Endothelial cell of umbilical vein (primary cell): ENCODE measurements around the gene ARMH4. TPM values are rescaled to one million over a fixed set of nuclear protein-coding genes. Genes with fewer than 3 reads are reported as not detected.

ENCODE experiments used
- BruUV-seq: library from RNA; stranded (reverse); fragments of 400-500 nt; replicated peaks from 2 replicates; lab custom pipeline; 2021; lab: Mats Ljungman, UMichigan
- CTCF ChIA-PET: fragments of 300-600, 350-600 bp; sonication (Branson Sonifier 250); formaldehyde crosslinking; loops from one replicate; lab custom pipeline; 2021; ENCODE audit warnings: antibody characterized with exemption, inconsistent platforms; lab: Charles Lee
- POLR2A ChIA-PET: fragments of 300-600, 350-600 bp; sonication (Branson Sonifier 250); formaldehyde crosslinking; loops from one replicate; lab custom pipeline; 2021; ENCODE audit warnings: antibody characterized with exemption, inconsistent platforms; lab: Charles Lee
- DNase-seq: peaks from one replicate; pipeline ENCODE4 v3.0.0-alpha.2; 2011; ENCODE audit warnings: low read depth, low spot score
- FAIRE-seq: peaks from 2 replicates; lab custom pipeline; 2011; peaks lifted over from hg19 to GRCh38; lab: Jason Lieb, UNC
- H2AFZ ChIP-seq: 2 replicates; pipeline ENCODE4 v1.6.0; 2012; ENCODE audit warnings: low read depth, low read length, control low read depth, inconsistent platforms
- H3K27ac ChIP-seq: 2 replicates; pipeline ENCODE4 v1.5.1; 2011; ENCODE audit warnings: low read depth, mild to moderate bottlenecking, control low read depth, low read length, moderate library complexity; ENCODE audit not compliant: insufficient read depth
- H3K27me3 ChIP-seq, 2 experiments: 2 replicates each; pipeline versions ENCODE4 v1.6.0 to v1.6.1; 2011; ENCODE audit warnings: low read length in 2 of 2, mixed read lengths in 1 of 2; ENCODE audit not compliant: control insufficient read depth in 2 of 2, insufficient read depth in 2 of 2
- H3K36me3 ChIP-seq, 2 experiments: 2 replicates in 1 of 2; 3 replicates in 1 of 2; pipeline ENCODE4 v1.5.1; 2011; ENCODE audit warnings: low read length in 2 of 2, mild to moderate bottlenecking in 1 of 2, moderate library complexity in 1 of 2; ENCODE audit not compliant: control insufficient read depth in 2 of 2, insufficient read depth in 2 of 2; ENCODE audit errors: extremely low read depth in 1 of 2
- H3K4me1 ChIP-seq: 3 replicates; pipeline ENCODE4 v1.5.1; 2011; ENCODE audit warnings: mild to moderate bottlenecking, low read length; ENCODE audit not compliant: control insufficient read depth, insufficient read depth; ENCODE audit errors: extremely low read depth
- H3K4me2 ChIP-seq: 2 replicates; pipeline ENCODE4 v1.6.1; 2011; ENCODE audit warnings: low read length, control low read depth, mixed read lengths; ENCODE audit not compliant: insufficient read depth
- H3K4me3 ChIP-seq, 3 experiments: fragments of 200-600 bp in 1 of 3; sonication (generic), shearing (Covaris generic) in 1 of 3; replicated peaks in 1 of 3; 2 replicates each; pipeline ENCODE4 v1.5.1; 2011 to 2016; ENCODE audit warnings: control low read depth in 3 of 3, low read length in 3 of 3, mild to moderate bottlenecking in 2 of 3, inconsistent platforms in 1 of 3, low read depth in 1 of 3, moderate library complexity in 1 of 3; ENCODE audit not compliant: insufficient read depth in 1 of 3
- H3K79me2 ChIP-seq: 2 replicates; pipeline ENCODE4 v1.6.0; 2012; ENCODE audit warnings: low read length, inconsistent platforms; ENCODE audit not compliant: control insufficient read depth, insufficient read depth
- H3K9ac ChIP-seq: replicated peaks from 2 replicates; pipeline ENCODE3; 2011; ENCODE audit warnings: low read length, control low read depth; ENCODE audit not compliant: insufficient read depth; ENCODE audit errors: extremely low read depth
- H3K9me1 ChIP-seq: replicated peaks from 3 replicates; pipeline ENCODE4 v1.6.0; 2011; ENCODE audit warnings: mild to moderate bottlenecking, low read length; ENCODE audit not compliant: control insufficient read depth, insufficient read depth; ENCODE audit errors: extremely low read depth
- H3K9me3 ChIP-seq: replicated peaks from 2 replicates; pipeline ENCODE4 v1.5.1; 2012; ENCODE audit warnings: low read length, inconsistent platforms; ENCODE audit not compliant: control insufficient read depth, insufficient read depth
- H4K20me1 ChIP-seq: replicated peaks from 2 replicates; pipeline ENCODE3; 2011; ENCODE audit warnings: mild to moderate bottlenecking, low read length; ENCODE audit not compliant: control insufficient read depth, insufficient read depth; ENCODE audit errors: extremely low read depth
- CTCF ChIP-seq, 2 donors: IDR thresholded peaks; 1 replicate in 1 of 2; 2 replicates in 1 of 2; pipeline ENCODE4 v1.5.1; 2011; ENCODE audit warnings: low read length in 2 of 2, mild to moderate bottlenecking in 2 of 2, moderate library complexity in 2 of 2, control low read depth in 1 of 2, inconsistent platforms in 1 of 2, low read depth in 1 of 2; ENCODE audit not compliant: insufficient read depth in 1 of 2; ENCODE audit errors: extremely low read depth in 1 of 2
- EZH2 ChIP-seq: IDR thresholded peaks from 2 replicates; pipeline ENCODE4 v1.6.1; 2012; ENCODE audit warnings: borderline replicate concordance, low read depth, mild to moderate bottlenecking, moderate library complexity, low read length, inconsistent platforms; ENCODE audit not compliant: severe bottlenecking
- FOS ChIP-seq: IDR thresholded peaks from 2 replicates; pipeline ENCODE4 v1.6.1; 2011; ENCODE audit warnings: mild to moderate bottlenecking, low read length, moderate library complexity, borderline replicate concordance; ENCODE audit not compliant: insufficient read depth
- GATA2 ChIP-seq: IDR thresholded peaks from 2 replicates; pipeline ENCODE4 v1.7.0; 2011; ENCODE audit warnings: low read depth, mild to moderate bottlenecking, moderate library complexity, mixed read lengths, low read length; ENCODE audit not compliant: insufficient read length, insufficient read depth
- JUN ChIP-seq: IDR thresholded peaks from 2 replicates; pipeline ENCODE4 v1.6.1; 2011; ENCODE audit warnings: borderline replicate concordance, low read depth; ENCODE audit not compliant: insufficient read length, insufficient read depth
- MYC ChIP-seq: IDR thresholded peaks from one replicate; pipeline ENCODE4 v1.6.1; 2011; ENCODE audit warnings: mild to moderate bottlenecking, low read depth, low read length
- POLR2A ChIP-seq: IDR thresholded peaks from 2 replicates; pipeline ENCODE4 v1.6.1; 2012; ENCODE audit warnings: low read depth, mild to moderate bottlenecking, control low read depth, low read length
- POLR2AphosphoS5 ChIP-seq: IDR thresholded peaks from 2 replicates; pipeline ENCODE4 v1.6.1; 2012; ENCODE audit warnings: low read depth, mild to moderate bottlenecking, control low read depth, low read length, moderate library complexity; ENCODE audit not compliant: insufficient read depth
- dilution Hi-C: fragments of 300-500 bp; cut with MboI; formaldehyde crosslinking; loops from one replicate; pipeline ENCODE4 v1.15.0; 2019; ENCODE audit warnings: low sequenced_read_pairs; ENCODE audit not compliant: extremely low pct_ligation_motif_present
- intact Hi-C: fragments of 100-400 bp; cut with micrococcal nuclease; formaldehyde crosslinking; loops from one replicate; pipeline ENCODE4 v1.10.0; 2022
- polyA plus RNA-seq, 4 experiments: library from polyadenylated mRNA; depleted of rRNA in 3 of 4; stranded (reverse) in 3 of 4; unstranded in 1 of 4; fragments of >200 nt; gene quantifications; 2 replicates each; pipeline versions ENCODE4 v1.2.1 to v1.2.3, GENCODE V29; 2011 to 2012; ENCODE audit warnings: missing spikeins in 1 of 4
- total RNA-seq: library from RNA; stranded (reverse); gene quantifications from 2 replicates; pipeline ENCODE4 v1.2.3, GENCODE V29; 2021
- TF ChIP-seq, protein P1 (sequence below): IDR thresholded peaks from 2 replicates; pipeline ENCODE4 v1.6.1; 2011; ENCODE audit not compliant: insufficient read depth, insufficient read length

Gene ARMH4
- total and polyA plus RNA-seq, 2 donors (not counting 3 experiments of a cell fraction or from before 2014, with no cell fraction given), result 1.1 to 3.0 TPM

- dilution Hi-C loops (no loop called here), intact Hi-C loops (no loop called here)
- DNase-seq (no peak), FAIRE-seq (peak; percentile 12)
- Histone ChIP-seq H3K36me3 (no peaks in the 10 kb centered on the region), H3K27me3 (peaks cover 6 to 23% of the 10 kb centered on the region in 2 experiments), H3K27ac (no peak overlapping the region), H4K20me1 (no peaks in the 10 kb centered on the region), H3K9me1 (no peaks in the 10 kb centered on the region), H3K4me3 (no peak overlapping the region), H3K9me3 (no peaks in the 10 kb centered on the region), H3K4me2 (no peak overlapping the region), H3K9ac (no peak overlapping the region), H3K4me1 (no peaks in the 10 kb centered on the region), H2AFZ (no peak overlapping the region), H3K79me2 (no peaks in the 10 kb centered on the region)
- BruUV-seq, result no TSS peak
- POLR2A ChIA-PET, result no interaction called here
- CTCF ChIA-PET, result no interaction called here
- TF ChIP-seq POLR2A (no peak), GATA2 (no peak), FOS (no peak), POLR2AphosphoS5 (no peak), JUN (no peak), CTCF (IDR thresholded peaks at IDR 0.05; ENCODE audit: extremely low read depth in 1 of 2, insufficient read depth in 1 of 2, low read depth in 1 of 2, low read length in 2 of 2) (no peak), MYC (no peak), EZH2 (no peak)
- TF ChIP-seq, protein P1, sequence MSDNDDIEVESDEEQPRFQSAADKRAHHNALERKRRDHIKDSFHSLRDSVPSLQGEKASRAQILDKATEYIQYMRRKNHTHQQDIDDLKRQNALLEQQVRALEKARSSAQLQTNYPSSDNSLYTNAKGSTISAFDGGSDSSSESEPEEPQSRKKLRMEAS, result no peak
Observed at GRCh38 chr14:58091883-58092630, 60.0 kb downstream of the ARMH4 start.
